HepG2 (cell line): ENCODE results near the gene MYL11. TPM values are rescaled to one million over a fixed set of nuclear protein-coding genes. Genes with fewer than 3 reads are reported as not detected.

Experiments used
- ATAC-seq: fragments of 200-7000 bp; cut with Tn5 transposase; 3 replicates; pipeline ENCODE4 v1.9.1; 2020; ENCODE audit warnings: mild to moderate bottlenecking, moderate library complexity
- BruUV-seq: library from RNA; stranded (reverse); fragments of 400-500 nt; replicated peaks from 2 replicates; lab custom pipeline; 2021; lab: Mats Ljungman, UMichigan
- CTCF ChIA-PET: fragments of 300-600 bp; formaldehyde crosslinking; extraction: SDS; loops from one replicate; lab custom pipeline; 2021; ENCODE audit warnings: low total read pairs, inconsistent platforms, low intra/inter-chr PET ratio; lab: Yijun Ruan, JAX
- POLR2A ChIA-PET: fragments of 350-600 bp; sonication (Branson Sonifier 250); formaldehyde crosslinking; loops from one replicate; lab custom pipeline; 2020; ENCODE audit warnings: antibody characterized with exemption, inconsistent platforms; lab: Yijun Ruan, JAX
- DNase-seq: peaks from one replicate; pipeline ENCODE4 v3.0.0-alpha.2; 2015; ENCODE audit warnings: low spot score
- FAIRE-seq: peaks from 3 replicates; lab custom pipeline; 2011; peaks lifted over from hg19 to GRCh38; lab: Jason Lieb, UNC
- H2AFZ ChIP-seq: one replicate; pipeline ENCODE4 v1.6.1; 2011; ENCODE audit warnings: low read length, inconsistent platforms
- H3K27ac ChIP-seq: fragments of 300-600 bp; 3 replicates; pipeline ENCODE4 v1.8.0; 2011; ENCODE audit warnings: mixed run types, mild to moderate bottlenecking, mixed read lengths, low read length, inconsistent platforms; ENCODE audit not compliant: insufficient read depth; ENCODE audit errors: extremely low read length
- H3K27me3 ChIP-seq, 2 experiments: fragments of 200-600 bp in 1 of 2; 2 replicates in 1 of 2; 3 replicates in 1 of 2; pipeline versions ENCODE4 v1.6.0 to v1.8.0; 2011; ENCODE audit warnings: low read length in 2 of 2, mild to moderate bottlenecking in 2 of 2, moderate library complexity in 2 of 2, inconsistent platforms in 1 of 2; ENCODE audit not compliant: insufficient read depth in 2 of 2, control insufficient read depth in 1 of 2
- H3K36me3 ChIP-seq, 2 experiments: fragments of 200-600 bp in 1 of 2; replicated peaks in 1 of 2; 2 replicates in 1 of 2; 3 replicates in 1 of 2; pipeline versions ENCODE4 v1.5.1 to v1.8.0; 2011; ENCODE audit warnings: low read length in 2 of 2, inconsistent platforms in 1 of 2; ENCODE audit not compliant: insufficient read depth in 2 of 2, control insufficient read depth in 1 of 2
- H3K4me1 ChIP-seq: 2 replicates; pipeline ENCODE4 v1.5.1; 2012; ENCODE audit warnings: low read length, inconsistent platforms; ENCODE audit not compliant: insufficient read depth
- H3K4me2 ChIP-seq: 2 replicates; pipeline ENCODE4 v1.6.0; 2011; ENCODE audit warnings: low read depth, low read length, inconsistent platforms
- H3K4me3 ChIP-seq, 3 experiments: fragments of 200-600 bp in 1 of 3; sonication (generic), shearing (Covaris generic) in 1 of 3; replicated peaks in 1 of 3; 2 replicates each; pipeline ENCODE4 v1.5.1; 2011 to 2016; ENCODE audit warnings: low read length in 3 of 3, inconsistent platforms in 2 of 3, low read depth in 2 of 3, mild to moderate bottlenecking in 2 of 3, control low read depth in 1 of 3, mixed read lengths in 1 of 3; ENCODE audit not compliant: insufficient read depth in 1 of 3
- H3K79me2 ChIP-seq: one replicate; pipeline ENCODE4 v1.6.1; 2011; ENCODE audit warnings: low read length, inconsistent platforms; ENCODE audit not compliant: insufficient read depth
- H3K9ac ChIP-seq: 2 replicates; pipeline ENCODE4 v1.6.0; 2011; ENCODE audit warnings: mild to moderate bottlenecking, low read depth, low read length, inconsistent platforms; ENCODE audit not compliant: insufficient read depth
- H3K9me3 ChIP-seq: 2 replicates; pipeline ENCODE4 v1.5.1; 2012; ENCODE audit warnings: mild to moderate bottlenecking, low read length
- H4K20me1 ChIP-seq: 2 replicates; pipeline ENCODE4 v1.6.0; 2011; ENCODE audit warnings: inconsistent platforms, mild to moderate bottlenecking, low read length, moderate library complexity; ENCODE audit not compliant: insufficient read depth
- ATRX ChIP-seq: sonication (generic); formaldehyde crosslinking; IDR thresholded peaks from 2 replicates; pipeline ENCODE4 v1.4.0; 2020; ENCODE audit warnings: missing genetic modification reagents, borderline replicate concordance
- ELF3 ChIP-seq: IDR thresholded peaks from 2 replicates; pipeline ENCODE4 v1.6.1; 2016; ENCODE audit warnings: missing genetic modification reagents, missing compliant biosample characterization
- HMG20B ChIP-seq: conservative IDR thresholded peaks from 2 replicates; pipeline ENCODE4 v1.6.1; 2016; ENCODE audit warnings: missing genetic modification reagents, missing compliant biosample characterization
- IRX3 ChIP-seq: sonication (generic); formaldehyde crosslinking; IDR thresholded peaks from 2 replicates; pipeline ENCODE4 v1.8.1; 2023; ENCODE audit warnings: mild to moderate bottlenecking, low read depth, missing genetic modification reagents, borderline replicate concordance
- POLR2AphosphoS5 ChIP-seq: IDR thresholded peaks from 2 replicates; pipeline ENCODE4 v1.6.1; 2012; ENCODE audit warnings: low read depth, low read length
- SMAD1 ChIP-seq: sonication (generic); formaldehyde crosslinking; IDR thresholded peaks from 2 replicates; pipeline ENCODE4 v1.4.0; 2020; ENCODE audit warnings: missing genetic modification reagents, low read depth, mild to moderate bottlenecking, borderline replicate concordance
- ZNF224 ChIP-seq: sonication (generic); formaldehyde crosslinking; IDR thresholded peaks from 2 replicates; pipeline ENCODE4 v1.5.0; 2020; ENCODE audit warnings: mild to moderate bottlenecking, missing genetic modification reagents
- ZNF256 ChIP-seq: sonication (generic); formaldehyde crosslinking; conservative IDR thresholded peaks from 2 replicates; pipeline ENCODE4 v1.4.0; 2020; ENCODE audit warnings: missing genetic modification reagents
- ZNF282 ChIP-seq: fragments of 450-650 bp; IDR thresholded peaks from 2 replicates; pipeline ENCODE4 v1.6.1; 2018; ENCODE audit not compliant: partially characterized antibody
- ZNF543 ChIP-seq: sonication (generic); formaldehyde crosslinking; IDR thresholded peaks from 2 replicates; pipeline ENCODE4 v1.4.0; 2020; ENCODE audit warnings: mild to moderate bottlenecking, missing genetic modification reagents
- ZNF768 ChIP-seq: sonication (generic); formaldehyde crosslinking; IDR thresholded peaks from 2 replicates; pipeline ENCODE4 v1.4.0; 2020; ENCODE audit warnings: missing genetic modification reagents
- ZNF788 ChIP-seq: sonication (generic); formaldehyde crosslinking; IDR thresholded peaks from 2 replicates; pipeline ENCODE4 v1.5.0; 2020; ENCODE audit warnings: mild to moderate bottlenecking, missing genetic modification reagents, borderline replicate concordance
- ZSCAN12 ChIP-seq: sonication (generic); formaldehyde crosslinking; IDR thresholded peaks from 2 replicates; pipeline ENCODE4 v1.9.0; 2021; ENCODE audit warnings: mild to moderate bottlenecking, missing genetic modification reagents
- WGBS: methylation state at CpG from one replicate; pipeline ENCODE4 v1.1.6; 2017; ENCODE audit warnings: low lambda C conversion rate; 5-methylcytosine and 5-hydroxymethylcytosine counted together
- in situ Hi-C: cut with HindIII; loops from 2 replicates; pipeline ENCODE4 v1.10.0; 2017; ENCODE audit warnings: low pct_unique_long_range_greater_than_20kb; ENCODE audit not compliant: extremely low pct_ligation_motif_present
- intact Hi-C: fragments of 100-400 bp; cut with micrococcal nuclease; formaldehyde crosslinking; loops from one replicate; pipeline ENCODE4 v1.10.0; 2022; ENCODE audit not compliant: unreplicated experiment
- polyA plus RNA-seq, 8 experiments: library from polyadenylated mRNA; depleted of rRNA in 3 of 8; stranded (reverse) in 7 of 8; unstranded in 1 of 8; fragments of >200 nt; fragmentation: Illumina TruSeq in 4 of 8; extraction: Trizol in 4 of 8; gene quantifications; 2 replicates each; pipeline versions ENCODE4 v1.2.1 to v1.2.3, GENCODE V29; 2011 to 2016; ENCODE audit warnings: low read depth in 4 of 8, missing spikeins in 1 of 8, mixed read lengths in 1 of 8; ENCODE audit not compliant: insufficient read depth in 1 of 8
- total RNA-seq, 5 experiments: library from RNA; depleted of rRNA; stranded (reverse); fragments of >200 nt; fragmentation: Illumina TruSeq; extraction: Trizol; gene quantifications; 2 replicates each; pipeline ENCODE4 v1.2.3, GENCODE V29; 2016; ENCODE audit warnings: low read depth in 1 of 5
- TF ChIP-seq, protein P1 (sequence below): sonication (generic); formaldehyde crosslinking; IDR thresholded peaks from 2 replicates; pipeline ENCODE4 v1.4.0; 2020; ENCODE audit warnings: mild to moderate bottlenecking, missing genetic modification reagents, borderline replicate concordance
- TF ChIP-seq, protein P2 (sequence below): sonication (generic); formaldehyde crosslinking; IDR thresholded peaks from 2 replicates; pipeline ENCODE4 v1.4.0; 2020; ENCODE audit warnings: mild to moderate bottlenecking, missing genetic modification reagents
- TF ChIP-seq, protein P3 (sequence below): sonication (generic); formaldehyde crosslinking; IDR thresholded peaks from 2 replicates; pipeline ENCODE4 v1.4.0; 2020; ENCODE audit warnings: missing genetic modification reagents

Gene MYL11
- total and polyA plus RNA-seq, 2 of the 13 experiments (the other 11 are each of a cell fraction or from before 2014, with no cell fraction given) = not detected

DNA sequence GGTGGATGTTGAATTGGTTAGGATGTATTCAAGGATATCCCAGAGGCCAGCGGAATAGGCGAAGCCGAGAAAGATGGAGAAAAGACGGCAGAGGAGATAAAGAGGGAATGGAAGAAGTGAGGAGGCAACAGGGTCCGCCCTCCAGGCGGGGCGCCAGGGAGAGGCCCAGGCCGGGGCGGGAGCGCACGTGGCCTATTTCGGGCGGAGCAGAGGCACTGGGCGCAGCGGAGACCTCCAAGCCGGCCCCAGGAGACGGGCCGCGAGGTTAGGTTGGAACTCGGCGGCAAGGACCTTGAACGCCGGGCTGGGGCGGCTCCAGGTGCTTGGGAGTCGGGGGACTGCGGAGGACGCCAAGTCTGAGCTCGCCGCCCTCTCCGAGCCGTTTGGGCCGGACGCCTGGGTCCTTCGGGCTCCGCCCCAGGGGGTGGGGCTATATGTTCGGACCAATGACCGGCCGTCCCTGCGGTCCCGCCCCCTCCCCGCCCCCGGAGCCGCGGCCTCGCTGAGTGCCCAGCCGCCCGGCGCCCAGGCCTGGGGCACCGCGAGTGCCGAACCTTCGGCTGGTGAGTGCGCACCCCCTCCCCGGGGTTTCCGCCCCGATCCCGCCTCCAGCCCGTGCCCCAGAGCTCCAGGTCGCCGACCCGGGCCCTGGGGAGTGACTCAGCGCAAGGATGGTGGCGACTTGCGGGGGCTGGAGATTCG is 32.7 kb downstream of the MYL11 start, which contains the start of gene ZNF771:
TSS of gene ZNF771 (plus strand) at position 505 of the 702 bp plus-strand sequence. CDS start 448 bp downstream, outside the sequence.
- peak; percentile 15 for FAIRE-seq
- WGBS = 4% methylated on average over 26 of the region's 65 CpGs
- intact Hi-C loops (loop anchor here (1.0 kb wide), 1 partner anchor 37 kb away; the partner anchor contains the start of gene TBC1D10B), in situ Hi-C loops (no loop called here)
- peaks cover 9% of the 10 kb centered on the region for H3K79me2 ChIP-seq
- H3K36me3 ChIP-seq = peaks cover 8 to 11% of the 10 kb centered on the region in 2 experiments
- POLR2A ChIA-PET = interaction anchor here (0.6 to 4.9 kb wide), 34 partner anchors 9 to 575 kb away, joined by 3 to 70 read pairs (median 4); partner anchors contain the start of genes ALDOA, CD2BP2, DCTPP1 and SEPTIN1
- peak within 1 kb of the TSS; percentile 93 for H3K4me2 ChIP-seq
- H3K4me1 ChIP-seq = peaks cover 39% of the 10 kb centered on the region
- peak within 1 kb of the TSS; percentile 88 for H3K9ac ChIP-seq
- ATAC-seq = peak; percentile 88
- BruUV-seq = TSS peak; percentile 95
- peak within 1 kb of the TSS; percentile 85 for H3K27ac ChIP-seq
- H2AFZ ChIP-seq = peak within 1 kb of the TSS; percentile 16
- peak within 1 kb of the TSS; percentile 87 to 96 (median 91) for H3K4me3 ChIP-seq
- CTCF ChIA-PET = interaction anchor here (0.7 kb wide), 1 partner anchor 12 kb away, joined by 3 read pairs; no protein-coding TSS in a partner anchor
- no peaks in the 10 kb centered on the region for H3K27me3 ChIP-seq
- H3K9me3 ChIP-seq = no peaks in the 10 kb centered on the region
- DNase-seq = peak; percentile 84
- H4K20me1 ChIP-seq = no peaks in the 10 kb centered on the region
- peak; percentile 80 for TF ChIP-seq POLR2AphosphoS5
- peak; percentile 68; the same call in 1 of the 2 replicates for TF ChIP-seq ZSCAN12 (CRISPR knock-in tag)
- no peak for TF ChIP-seq HMG20B (CRISPR knock-in tag)
- TF ChIP-seq ZNF543 (CRISPR knock-in tag) = peak; percentile 95
- 0 out of 2 replicates have a peak, but pooled peaks have one; percentile 8 for TF ChIP-seq IRX3 (CRISPR knock-in tag)
- no peak for TF ChIP-seq ZNF282
- TF ChIP-seq ZNF768 = peak; percentile 77; the same call in 1 of the 2 replicates
- TF ChIP-seq, protein P1, sequence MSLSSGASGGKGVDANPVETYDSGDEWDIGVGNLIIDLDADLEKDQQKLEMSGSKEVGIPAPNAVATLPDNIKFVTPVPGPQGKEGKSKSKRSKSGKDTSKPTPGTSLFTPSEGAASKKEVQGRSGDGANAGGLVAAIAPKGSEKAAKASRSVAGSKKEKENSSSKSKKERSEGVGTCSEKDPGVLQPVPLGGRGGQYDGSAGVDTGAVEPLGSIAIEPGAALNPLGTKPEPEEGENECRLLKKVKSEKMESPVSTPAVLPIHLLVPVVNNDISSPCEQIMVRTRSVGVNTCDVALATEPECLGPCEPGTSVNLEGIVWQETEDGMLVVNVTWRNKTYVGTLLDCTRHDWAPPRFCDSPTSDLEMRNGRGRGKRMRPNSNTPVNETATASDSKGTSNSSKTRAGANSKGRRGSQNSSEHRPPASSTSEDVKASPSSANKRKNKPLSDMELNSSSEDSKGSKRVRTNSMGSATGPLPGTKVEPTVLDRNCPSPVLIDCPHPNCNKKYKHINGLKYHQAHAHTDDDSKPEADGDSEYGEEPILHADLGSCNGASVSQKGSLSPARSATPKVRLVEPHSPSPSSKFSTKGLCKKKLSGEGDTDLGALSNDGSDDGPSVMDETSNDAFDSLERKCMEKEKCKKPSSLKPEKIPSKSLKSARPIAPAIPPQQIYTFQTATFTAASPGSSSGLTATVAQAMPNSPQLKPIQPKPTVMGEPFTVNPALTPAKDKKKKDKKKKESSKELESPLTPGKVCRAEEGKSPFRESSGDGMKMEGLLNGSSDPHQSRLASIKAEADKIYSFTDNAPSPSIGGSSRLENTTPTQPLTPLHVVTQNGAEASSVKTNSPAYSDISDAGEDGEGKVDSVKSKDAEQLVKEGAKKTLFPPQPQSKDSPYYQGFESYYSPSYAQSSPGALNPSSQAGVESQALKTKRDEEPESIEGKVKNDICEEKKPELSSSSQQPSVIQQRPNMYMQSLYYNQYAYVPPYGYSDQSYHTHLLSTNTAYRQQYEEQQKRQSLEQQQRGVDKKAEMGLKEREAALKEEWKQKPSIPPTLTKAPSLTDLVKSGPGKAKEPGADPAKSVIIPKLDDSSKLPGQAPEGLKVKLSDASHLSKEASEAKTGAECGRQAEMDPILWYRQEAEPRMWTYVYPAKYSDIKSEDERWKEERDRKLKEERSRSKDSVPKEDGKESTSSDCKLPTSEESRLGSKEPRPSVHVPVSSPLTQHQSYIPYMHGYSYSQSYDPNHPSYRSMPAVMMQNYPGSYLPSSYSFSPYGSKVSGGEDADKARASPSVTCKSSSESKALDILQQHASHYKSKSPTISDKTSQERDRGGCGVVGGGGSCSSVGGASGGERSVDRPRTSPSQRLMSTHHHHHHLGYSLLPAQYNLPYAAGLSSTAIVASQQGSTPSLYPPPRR = peak; percentile 75
- TF ChIP-seq, protein P2, sequence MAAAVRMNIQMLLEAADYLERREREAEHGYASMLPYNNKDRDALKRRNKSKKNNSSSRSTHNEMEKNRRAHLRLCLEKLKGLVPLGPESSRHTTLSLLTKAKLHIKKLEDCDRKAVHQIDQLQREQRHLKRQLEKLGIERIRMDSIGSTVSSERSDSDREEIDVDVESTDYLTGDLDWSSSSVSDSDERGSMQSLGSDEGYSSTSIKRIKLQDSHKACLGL = peak; percentile 98
- TF ChIP-seq, protein P3, sequence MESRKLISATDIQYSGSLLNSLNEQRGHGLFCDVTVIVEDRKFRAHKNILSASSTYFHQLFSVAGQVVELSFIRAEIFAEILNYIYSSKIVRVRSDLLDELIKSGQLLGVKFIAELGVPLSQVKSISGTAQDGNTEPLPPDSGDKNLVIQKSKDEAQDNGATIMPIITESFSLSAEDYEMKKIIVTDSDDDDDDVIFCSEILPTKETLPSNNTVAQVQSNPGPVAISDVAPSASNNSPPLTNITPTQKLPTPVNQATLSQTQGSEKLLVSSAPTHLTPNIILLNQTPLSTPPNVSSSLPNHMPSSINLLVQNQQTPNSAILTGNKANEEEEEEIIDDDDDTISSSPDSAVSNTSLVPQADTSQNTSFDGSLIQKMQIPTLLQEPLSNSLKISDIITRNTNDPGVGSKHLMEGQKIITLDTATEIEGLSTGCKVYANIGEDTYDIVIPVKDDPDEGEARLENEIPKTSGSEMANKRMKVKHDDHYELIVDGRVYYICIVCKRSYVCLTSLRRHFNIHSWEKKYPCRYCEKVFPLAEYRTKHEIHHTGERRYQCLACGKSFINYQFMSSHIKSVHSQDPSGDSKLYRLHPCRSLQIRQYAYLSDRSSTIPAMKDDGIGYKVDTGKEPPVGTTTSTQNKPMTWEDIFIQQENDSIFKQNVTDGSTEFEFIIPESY (CRISPR knock-in tag) = peak; percentile 7; the same call in 1 of the 2 replicates
- TF ChIP-seq SMAD1 (CRISPR knock-in tag) = peak; percentile 72; the same call in 1 of the 2 replicates
- TF ChIP-seq ZNF224 = peak; percentile 92; the same call in 1 of the 2 replicates
- no peak for TF ChIP-seq ATRX (CRISPR knock-in tag)
- peak; percentile 94 for TF ChIP-seq ZNF788
- peak; percentile 66; the same call in 1 of the 2 replicates for TF ChIP-seq ELF3 (CRISPR knock-in tag)
- no peak; the same call in 1 of the 2 replicates for TF ChIP-seq ZNF256
